NCI-H1436 (cell line): Measurements from ENCODE around the gene ARHGEF10L.
"Not testable (repeated sequence)": the region's sequence is repeated elsewhere in the genome, so short reads cannot be mapped to it uniquely, and the experiment has no call there.

ENCODE experiments used
- DNase-seq: peaks from one replicate; lab custom pipeline; 2025; lab: John Stamatoyannopoulos, UW

The ARHGEF10L gene

DNA sequence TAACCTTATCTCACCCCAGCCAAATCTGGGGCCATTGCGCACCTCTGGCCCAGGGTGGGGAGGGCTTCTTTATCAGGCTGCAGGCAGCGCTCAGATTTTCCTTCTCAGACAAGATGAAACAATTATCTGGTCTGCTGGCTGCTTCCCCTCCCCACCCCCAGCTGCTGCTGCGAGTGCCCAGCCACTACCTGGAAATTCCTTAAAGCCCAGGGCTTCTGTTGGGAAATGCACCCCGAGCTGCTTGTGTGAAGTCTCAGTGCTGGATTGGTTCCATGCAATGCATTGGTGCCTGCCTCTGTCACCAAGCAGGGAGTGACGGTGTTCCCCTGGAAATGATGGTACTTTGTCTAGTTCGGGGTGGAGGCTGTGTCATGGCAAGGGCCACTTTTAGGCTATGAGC is 197.1 kb downstream of the ARHGEF10L start:
- no peak for DNase-seq

DNA sequence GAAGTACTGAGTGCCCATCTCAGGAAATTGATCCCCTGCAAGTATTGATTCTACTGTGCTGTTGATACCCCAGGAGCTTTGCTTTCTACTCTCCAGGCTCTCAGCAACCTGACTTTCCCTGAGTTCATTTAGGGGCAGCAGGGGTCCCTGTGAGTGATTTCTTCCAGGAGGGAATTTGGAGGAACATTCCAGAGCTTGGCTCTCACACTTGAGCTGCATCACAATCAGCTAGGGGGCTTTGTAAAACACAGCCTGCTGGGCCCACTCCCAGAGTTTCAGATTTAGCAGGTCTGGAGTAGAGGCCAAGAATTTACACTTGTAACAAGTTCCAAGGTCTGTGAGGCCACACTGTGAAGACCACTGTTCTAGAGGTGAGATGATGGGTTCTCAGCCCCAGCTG is 199.6 kb downstream of the ARHGEF10L start:
- no peak for DNase-seq

DNA sequence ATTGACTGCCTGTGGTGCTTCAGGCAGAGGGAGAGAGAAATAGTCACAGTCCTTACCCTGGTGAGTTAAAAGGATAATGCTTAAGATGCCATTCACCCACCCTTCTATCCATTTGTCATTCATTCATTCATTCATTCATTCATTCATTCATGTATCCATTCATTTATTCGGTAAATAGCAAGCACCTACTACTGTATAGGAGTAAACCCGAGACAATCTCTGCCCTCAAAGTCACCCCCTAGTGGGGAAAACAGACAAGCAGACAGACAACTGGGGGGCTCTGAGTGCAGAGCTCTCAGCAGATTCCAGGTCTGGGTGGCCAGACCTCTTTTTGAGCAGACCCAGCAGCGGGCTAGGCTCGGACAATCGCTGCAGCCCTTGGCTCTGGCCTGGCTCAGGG is 201.6 kb downstream of the ARHGEF10L start:
- no peak for DNase-seq

DNA sequence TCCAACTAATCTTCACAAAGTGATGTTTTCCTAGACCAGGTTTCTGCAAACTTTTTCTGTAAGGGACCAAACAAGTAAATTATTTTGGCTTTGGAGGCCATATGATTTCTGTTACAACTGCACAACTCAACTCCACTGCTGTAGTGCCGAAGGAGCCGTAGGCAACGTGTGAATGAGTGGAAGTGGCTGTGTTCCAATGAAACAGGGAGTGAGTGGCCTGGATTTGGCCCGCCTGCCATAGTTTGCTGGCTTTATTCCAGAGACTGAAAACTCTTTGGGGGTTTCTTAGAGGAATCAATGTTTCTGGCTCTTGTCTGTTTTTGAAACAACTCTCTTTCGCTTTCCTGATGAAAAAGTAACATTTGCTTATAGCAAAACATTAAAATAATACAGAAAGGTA is 203.1 kb downstream of the ARHGEF10L start:
- no peak for DNase-seq

DNA sequence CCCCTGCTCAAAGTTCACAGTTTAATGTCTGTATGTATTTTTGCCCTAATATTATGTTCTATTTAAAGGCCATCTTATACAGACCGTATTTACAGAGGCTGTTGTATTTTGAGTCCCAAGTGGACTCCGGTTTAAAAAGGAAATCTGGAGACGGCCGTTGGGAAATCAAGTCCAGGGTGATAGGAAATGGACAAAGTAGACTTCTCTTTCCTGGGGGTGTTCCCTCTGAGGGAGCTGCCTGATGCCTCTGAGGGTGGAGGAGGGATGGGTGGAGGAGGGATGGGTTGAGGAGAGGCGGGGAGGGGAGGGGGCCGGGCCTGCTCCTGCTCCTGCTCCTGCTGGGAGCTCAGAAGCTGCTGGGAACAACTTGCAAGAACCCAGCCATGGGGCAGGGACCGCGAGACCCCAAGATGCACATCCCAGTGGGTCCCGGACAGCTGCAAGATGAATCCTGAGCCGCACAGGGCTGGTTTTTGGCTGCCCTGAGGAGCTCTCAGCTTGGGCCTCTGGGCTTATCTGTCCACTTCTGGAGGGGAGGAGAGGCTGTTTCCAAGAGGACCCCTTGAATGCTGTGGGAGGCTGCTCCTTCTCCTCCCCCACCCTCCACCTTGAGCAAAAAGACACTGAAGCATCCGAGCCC is 203.6 kb downstream of the ARHGEF10L start:
- no peak for DNase-seq

DNA sequence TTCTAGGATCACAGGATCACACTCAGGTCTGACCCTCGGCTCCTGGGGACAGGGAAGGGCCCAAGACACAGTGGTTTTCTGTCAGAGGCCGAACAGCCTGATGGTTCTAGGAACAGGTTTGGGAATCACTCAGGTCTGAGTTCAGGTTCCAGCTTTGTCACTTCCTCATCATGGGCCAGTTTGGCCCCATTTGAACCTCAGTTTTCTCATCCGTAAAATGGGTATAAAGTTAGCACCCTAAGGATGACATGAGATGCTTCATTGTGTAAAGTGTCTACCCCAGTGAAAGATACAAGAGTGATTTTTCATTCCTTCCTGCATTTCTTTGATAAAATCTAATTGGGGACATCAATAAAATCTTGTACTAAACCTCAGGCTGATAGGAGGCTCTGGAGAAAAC is 204.4 kb downstream of the ARHGEF10L start:
- no peak for DNase-seq

DNA sequence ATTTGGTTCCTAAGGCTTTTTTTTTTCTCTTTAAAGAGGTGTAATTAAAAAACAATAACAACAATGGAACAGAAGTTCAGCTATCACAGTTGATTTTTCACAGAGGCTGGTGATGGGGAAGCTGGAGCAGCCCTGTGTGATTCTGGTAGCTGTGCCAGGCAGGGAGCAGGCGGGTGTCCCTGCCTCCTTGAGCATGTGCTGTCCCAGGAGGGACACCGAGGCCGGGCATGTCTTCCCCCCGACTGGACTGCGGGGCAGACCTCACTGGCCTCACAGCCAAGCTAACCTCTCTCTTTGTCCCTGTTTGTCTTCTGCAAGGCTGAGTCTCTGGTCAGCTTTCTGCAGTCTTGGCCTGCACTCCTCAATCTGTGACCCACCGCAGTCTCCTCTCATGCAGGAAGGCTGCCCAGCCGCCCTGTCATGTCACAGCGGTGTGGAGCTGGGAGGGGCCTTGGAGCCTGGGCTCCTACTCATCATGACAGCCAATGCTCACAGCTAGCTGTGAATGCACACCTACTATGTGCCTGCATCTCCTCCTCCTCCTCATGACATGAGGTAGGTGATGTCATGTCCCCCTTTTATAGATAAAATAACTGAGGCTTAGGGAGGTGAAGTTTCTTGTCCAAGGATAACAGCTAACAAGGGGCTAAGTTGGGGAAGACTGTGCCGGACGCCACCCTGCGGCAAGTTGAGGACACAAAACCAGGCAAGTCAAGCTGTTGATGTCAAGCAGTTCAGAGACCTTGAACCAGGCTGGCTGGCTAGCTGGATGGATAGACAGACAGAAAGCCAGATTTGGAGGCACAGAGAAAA is 205.4 kb downstream of the ARHGEF10L start:
- no peak for DNase-seq

DNA sequence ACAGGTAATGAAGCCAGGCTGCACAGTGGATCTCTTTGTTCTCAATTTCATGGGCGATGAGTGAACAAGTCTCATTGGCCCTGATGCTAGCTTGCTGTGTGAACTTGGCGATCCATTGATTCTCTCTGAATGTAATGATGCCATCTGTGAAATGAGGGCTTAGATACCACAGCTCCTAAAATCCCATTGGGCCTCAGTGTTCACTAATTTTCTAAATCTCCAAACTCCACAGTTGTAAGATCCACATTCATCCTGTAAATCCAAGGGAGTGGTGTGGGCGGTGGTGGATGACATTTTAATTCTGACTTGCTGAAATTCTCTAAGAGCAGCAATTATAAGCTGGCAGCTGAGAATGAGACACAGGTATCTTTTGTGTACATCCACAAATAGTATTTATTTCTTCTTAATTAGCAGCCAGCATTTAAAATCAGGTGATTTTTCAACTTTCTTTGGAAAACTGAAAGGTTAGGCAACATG is 206.0 kb downstream of the ARHGEF10L start:
- DNase-seq, result no peak

DNA sequence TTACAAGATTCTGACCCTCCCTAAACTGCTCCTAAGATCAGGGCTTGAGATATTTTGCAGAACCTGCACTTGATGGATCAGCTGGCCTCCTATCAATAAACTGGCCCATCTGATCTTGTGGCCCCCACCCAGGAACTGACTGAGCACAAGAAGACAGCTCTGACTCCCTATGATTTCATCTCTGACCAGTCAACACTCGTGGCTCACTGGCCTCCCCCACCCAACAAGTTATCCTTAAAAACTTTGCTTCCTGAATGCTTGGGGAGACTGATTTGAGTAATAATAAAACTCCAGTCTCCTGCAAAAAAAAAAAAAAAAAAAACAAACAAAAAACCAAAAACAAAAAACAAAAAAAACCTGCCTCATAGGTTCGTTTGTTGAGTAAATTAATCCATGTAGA is 206.8 kb downstream of the ARHGEF10L start:
- DNase-seq, result not testable (repeated sequence)

DNA sequence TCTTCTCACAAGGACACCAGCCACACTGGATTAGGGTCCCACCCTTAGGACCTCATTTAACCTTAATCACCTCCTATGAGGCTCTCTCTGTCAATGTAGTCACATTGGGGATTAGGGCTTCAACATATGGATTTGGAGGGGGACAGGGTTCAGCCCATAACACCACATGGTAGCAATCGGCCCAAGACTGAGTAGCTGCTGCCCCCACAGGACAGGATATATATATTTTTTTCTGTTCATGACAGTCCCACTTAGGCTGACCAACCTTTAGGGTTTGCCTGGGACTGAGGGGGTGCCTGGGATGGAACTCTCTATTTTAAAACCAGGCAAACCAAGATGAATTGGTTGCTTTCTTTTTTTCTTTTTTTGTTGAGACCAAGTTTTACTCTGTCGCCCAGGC is 207.4 kb downstream of the ARHGEF10L start:
- DNase-seq, result no peak
